GM12875 (cell line): Measurements from ENCODE around the gene METTL5.

Source experiments
- H3K4me3 ChIP-seq: one replicate; pipeline ENCODE4 v1.5.1; 2011; ENCODE audit warnings: low read depth, low read length, control low read depth
- TF ChIP-seq, protein P1 (sequence below): IDR thresholded peaks from 2 replicates; pipeline ENCODE4 v1.5.1; 2011; ENCODE audit warnings: low read depth, mild to moderate bottlenecking, control low read depth, inconsistent platforms, low read length, moderate library complexity, borderline replicate concordance; ENCODE audit not compliant: insufficient read depth

The METTL5 gene

GRCh38 chr2:169761970-169762292 is 62.8 kb downstream of the METTL5 start:
- H3K4me3 ChIP-seq = no peak overlapping the region
- TF ChIP-seq, protein P1, sequence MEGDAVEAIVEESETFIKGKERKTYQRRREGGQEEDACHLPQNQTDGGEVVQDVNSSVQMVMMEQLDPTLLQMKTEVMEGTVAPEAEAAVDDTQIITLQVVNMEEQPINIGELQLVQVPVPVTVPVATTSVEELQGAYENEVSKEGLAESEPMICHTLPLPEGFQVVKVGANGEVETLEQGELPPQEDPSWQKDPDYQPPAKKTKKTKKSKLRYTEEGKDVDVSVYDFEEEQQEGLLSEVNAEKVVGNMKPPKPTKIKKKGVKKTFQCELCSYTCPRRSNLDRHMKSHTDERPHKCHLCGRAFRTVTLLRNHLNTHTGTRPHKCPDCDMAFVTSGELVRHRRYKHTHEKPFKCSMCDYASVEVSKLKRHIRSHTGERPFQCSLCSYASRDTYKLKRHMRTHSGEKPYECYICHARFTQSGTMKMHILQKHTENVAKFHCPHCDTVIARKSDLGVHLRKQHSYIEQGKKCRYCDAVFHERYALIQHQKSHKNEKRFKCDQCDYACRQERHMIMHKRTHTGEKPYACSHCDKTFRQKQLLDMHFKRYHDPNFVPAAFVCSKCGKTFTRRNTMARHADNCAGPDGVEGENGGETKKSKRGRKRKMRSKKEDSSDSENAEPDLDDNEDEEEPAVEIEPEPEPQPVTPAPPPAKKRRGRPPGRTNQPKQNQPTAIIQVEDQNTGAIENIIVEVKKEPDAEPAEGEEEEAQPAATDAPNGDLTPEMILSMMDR = no peak
